ENCODE measurements around the gene MRPL1. TPM values are rescaled to one million over a fixed set of nuclear protein-coding genes. Genes with fewer than 3 reads are reported as not detected.

Gene MRPL1
- total RNA-seq, 1 donor from 2014 or later, result 48.5 TPM

- no peaks in the 10 kb centered on the region for H3K9me3 ChIP-seq (ENCODE audit: low read depth)
- Mint-ChIP-seq H3K27me3 (ENCODE audit: insufficient read depth, low read depth) (peaks cover 7% of the 10 kb centered on the region), H3K27ac (no peak overlapping the region), H3K36me3 (no peaks in the 10 kb centered on the region), H3K9me3 (no peaks in the 10 kb centered on the region), H3K4me1 (no peaks in the 10 kb centered on the region), H3K4me3 (no peak overlapping the region)
- H3K27me3 ChIP-seq, result no peaks in the 10 kb centered on the region
- no peak overlapping the region for H3K27ac ChIP-seq
- no peak overlapping the region for H2AFZ ChIP-seq (replicated peaks)
- H3K4me3 ChIP-seq, result no peak overlapping the region
- H3K4me2 ChIP-seq, result no peak overlapping the region
- DNase-seq (ENCODE audit: low spot score), result no peak
- TF ChIP-seq EZH2phosphoT487 (IDR thresholded peaks at IDR 0.05) (no peak), EZH2 (IDR thresholded peaks at IDR 0.05) (no peak)
- TF ChIP-seq, protein P1, sequence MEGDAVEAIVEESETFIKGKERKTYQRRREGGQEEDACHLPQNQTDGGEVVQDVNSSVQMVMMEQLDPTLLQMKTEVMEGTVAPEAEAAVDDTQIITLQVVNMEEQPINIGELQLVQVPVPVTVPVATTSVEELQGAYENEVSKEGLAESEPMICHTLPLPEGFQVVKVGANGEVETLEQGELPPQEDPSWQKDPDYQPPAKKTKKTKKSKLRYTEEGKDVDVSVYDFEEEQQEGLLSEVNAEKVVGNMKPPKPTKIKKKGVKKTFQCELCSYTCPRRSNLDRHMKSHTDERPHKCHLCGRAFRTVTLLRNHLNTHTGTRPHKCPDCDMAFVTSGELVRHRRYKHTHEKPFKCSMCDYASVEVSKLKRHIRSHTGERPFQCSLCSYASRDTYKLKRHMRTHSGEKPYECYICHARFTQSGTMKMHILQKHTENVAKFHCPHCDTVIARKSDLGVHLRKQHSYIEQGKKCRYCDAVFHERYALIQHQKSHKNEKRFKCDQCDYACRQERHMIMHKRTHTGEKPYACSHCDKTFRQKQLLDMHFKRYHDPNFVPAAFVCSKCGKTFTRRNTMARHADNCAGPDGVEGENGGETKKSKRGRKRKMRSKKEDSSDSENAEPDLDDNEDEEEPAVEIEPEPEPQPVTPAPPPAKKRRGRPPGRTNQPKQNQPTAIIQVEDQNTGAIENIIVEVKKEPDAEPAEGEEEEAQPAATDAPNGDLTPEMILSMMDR (IDR thresholded peaks at IDR 0.05), result no peak
- H3K36me3 ChIP-seq, result no peaks in the 10 kb centered on the region
- no peaks in the 10 kb centered on the region for H3K4me1 ChIP-seq
- H3K79me2 ChIP-seq (ENCODE audit: low read depth), result no peaks in the 10 kb centered on the region
- no peaks in the 10 kb centered on the region for H3F3A ChIP-seq (ENCODE audit: low read depth)
- no peaks in the 10 kb centered on the region for H4K20me1 ChIP-seq (ENCODE audit: low read depth)
- no peak overlapping the region for H3K9ac ChIP-seq
These were observed 28.2 kb upstream of the MRPL1 start for GRCh38 chr4:77834403-77834802.

GRCh38 chr4:77843628-77844027 lies 19.0 kb upstream of the MRPL1 start:
- no peaks in the 10 kb centered on the region for H3K36me3 ChIP-seq
- H3F3A ChIP-seq (ENCODE audit: low read depth), result no peaks in the 10 kb centered on the region
- H3K4me2 ChIP-seq, result no peak overlapping the region
- H3K27me3 Mint-ChIP-seq (ENCODE audit: insufficient read depth, low read depth), result peaks cover under 1% of the 10 kb centered on the region
- TF ChIP-seq, protein P1 (IDR thresholded peaks at IDR 0.05), result no peak
- no peak for TF ChIP-seq EZH2phosphoT487 (IDR thresholded peaks at IDR 0.05)
- no peak for TF ChIP-seq EZH2 (IDR thresholded peaks at IDR 0.05)
- H3K9me3 Mint-ChIP-seq, result no peaks in the 10 kb centered on the region
- no peak overlapping the region for H3K9ac ChIP-seq
- no peaks in the 10 kb centered on the region for H3K4me1 ChIP-seq
- peak overlapping the region; percentile 26 for H2AFZ ChIP-seq (replicated peaks)
- no peak for DNase-seq (ENCODE audit: low spot score)
- no peak overlapping the region for H3K27ac ChIP-seq
- H3K79me2 ChIP-seq (ENCODE audit: low read depth), result no peaks in the 10 kb centered on the region
- H3K9me3 ChIP-seq (ENCODE audit: low read depth), result no peaks in the 10 kb centered on the region
- H3K27ac Mint-ChIP-seq, result no peak overlapping the region
- no peaks in the 10 kb centered on the region for H3K4me1 Mint-ChIP-seq
- no peaks in the 10 kb centered on the region for H3K36me3 Mint-ChIP-seq
- no peaks in the 10 kb centered on the region for H4K20me1 ChIP-seq (ENCODE audit: low read depth)
- no peaks in the 10 kb centered on the region for H3K27me3 ChIP-seq
- H3K4me3 Mint-ChIP-seq, result no peak overlapping the region
- H3K4me3 ChIP-seq, result no peak overlapping the region

DNA sequence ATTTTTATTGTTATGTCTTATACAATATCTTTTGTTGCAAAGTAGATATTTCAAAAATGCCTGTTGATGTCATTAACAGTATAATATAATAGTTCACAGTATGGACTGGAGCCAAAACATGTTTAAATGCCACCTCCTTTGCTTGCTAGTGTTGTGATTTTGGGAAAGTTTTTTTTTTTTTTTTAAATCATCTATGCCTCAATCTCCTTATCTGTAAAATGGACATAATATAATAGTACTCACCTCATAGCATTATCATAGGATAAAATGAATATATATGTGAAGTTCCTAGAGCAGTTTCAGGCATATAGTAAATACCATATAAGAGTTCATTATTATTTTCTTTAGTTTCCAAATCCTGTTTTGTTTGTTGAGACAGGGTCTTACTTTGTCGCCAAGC lies 18.3 kb upstream of the MRPL1 start:
- Histone ChIP-seq H3K27ac (no peak overlapping the region), H2AFZ (replicated peaks) (no peak overlapping the region), H3K4me2 (no peak overlapping the region), H3K9me3 (ENCODE audit: low read depth) (no peaks in the 10 kb centered on the region), H3K79me2 (ENCODE audit: low read depth) (no peaks in the 10 kb centered on the region), H3K9ac (no peak overlapping the region), H3K4me1 (no peaks in the 10 kb centered on the region), H3F3A (ENCODE audit: low read depth) (no peaks in the 10 kb centered on the region), H3K27me3 (no peaks in the 10 kb centered on the region), H3K4me3 (no peak overlapping the region), H3K36me3 (no peaks in the 10 kb centered on the region), H4K20me1 (ENCODE audit: low read depth) (no peaks in the 10 kb centered on the region)
- Mint-ChIP-seq H3K27me3 (ENCODE audit: insufficient read depth, low read depth) (no peaks in the 10 kb centered on the region), H3K4me1 (no peaks in the 10 kb centered on the region), H3K27ac (no peak overlapping the region), H3K36me3 (no peaks in the 10 kb centered on the region), H3K9me3 (no peaks in the 10 kb centered on the region), H3K4me3 (no peak overlapping the region)
- TF ChIP-seq EZH2 (IDR thresholded peaks at IDR 0.05) (no peak), EZH2phosphoT487 (IDR thresholded peaks at IDR 0.05) (no peak)
- TF ChIP-seq, protein P1 (IDR thresholded peaks at IDR 0.05), result no peak
- DNase-seq (ENCODE audit: low spot score), result no peak

Data from neural progenitor cell (in vitro differentiated cells).